Suprapubic skin (tissue), 4 donors: ENCODE data around the gene BCL7C. TPM values are rescaled to one million over a fixed set of nuclear protein-coding genes. Genes with fewer than 3 reads are reported as not detected.
A peak's percentile ranks its signal among the peaks of the same experiment; 100 is the strongest.

Source experiments
- DNase-seq, 2 donors: peaks; one replicate each; pipeline ENCODE4 v3.0.0-alpha.2; 2019; ENCODE audit warnings: low spot score in 2 of 2
- H3K27ac ChIP-seq: fragments of 200-600 bp; sonication (generic); one replicate; pipeline ENCODE4 v1.5.1; 2019
- H3K27me3 ChIP-seq: fragments of 200-600 bp; sonication (generic); one replicate; pipeline ENCODE4 v1.5.1; 2019
- H3K36me3 ChIP-seq: fragments of 200-600 bp; sonication (generic); one replicate; pipeline ENCODE4 v1.5.1; 2019
- H3K4me1 ChIP-seq: fragments of 200-600 bp; sonication (generic); one replicate; pipeline ENCODE4 v1.5.1; 2019
- H3K4me3 ChIP-seq: fragments of 200-600 bp; sonication (generic); one replicate; pipeline ENCODE4 v1.5.1; 2019; ENCODE audit warnings: mild to moderate bottlenecking
- H3K9me3 ChIP-seq: fragments of 200-600 bp; sonication (generic); one replicate; pipeline ENCODE4 v1.5.1; 2019
- CTCF ChIP-seq, 2 donors: fragments of 200-600 bp in 1 of 2; fragments of 450-650 bp in 1 of 2; sonication (generic) in 1 of 2; IDR thresholded peaks; one replicate each; pipeline ENCODE4 v1.5.1; 2016 to 2019; ENCODE audit warnings: antibody characterized with exemption in 2 of 2, mild to moderate bottlenecking in 1 of 2, moderate library complexity in 1 of 2
- EP300 ChIP-seq: sonication (generic); formaldehyde crosslinking; IDR thresholded peaks from one replicate; pipeline ENCODE4 v1.6.1; 2017; ENCODE audit warnings: antibody characterized with exemption
- POLR2A ChIP-seq, 2 donors: fragments of 450-650 bp; IDR thresholded peaks; one replicate each; pipeline ENCODE4 v1.6.1; 2017; ENCODE audit warnings: antibody characterized with exemption in 2 of 2, mild to moderate bottlenecking in 2 of 2, moderate library complexity in 2 of 2
- POLR2AphosphoS5 ChIP-seq, 3 donors: sonication (generic); formaldehyde crosslinking; IDR thresholded peaks; one replicate each; pipeline ENCODE4 v1.6.1; 2017; ENCODE audit warnings: antibody characterized with exemption in 3 of 3
- WGBS: methylation state at CpG from one replicate; pipeline ENCODE4 v1.1.5; 2018; 5-methylcytosine and 5-hydroxymethylcytosine counted together
- total RNA-seq, 4 donors: library from RNA; depleted of rRNA; stranded (reverse); fragments of >200 nt; gene quantifications; one replicate each; pipeline ENCODE4 v1.1.0, GENCODE V29; 2016

Gene BCL7C
- total RNA-seq, 4 donors from 2014 or later, result 32.3 to 47.2 (median 43.9) TPM

- Histone ChIP-seq H3K27ac (no peak overlapping the region), H3K4me1 (no peaks in the 10 kb centered on the region), H3K4me3 (no peak overlapping the region), H3K36me3 (peaks cover 56% of the 10 kb centered on the region), H3K9me3 (no peaks in the 10 kb centered on the region), H3K27me3 (no peaks in the 10 kb centered on the region)
- TF ChIP-seq POLR2AphosphoS5 (IDR thresholded peaks at IDR 0.05) (no peak), EP300 (no peak), CTCF (IDR thresholded peaks at IDR 0.05) (no peak), POLR2A (IDR thresholded peaks at IDR 0.05) (no peak)
- 89% methylated on average over 9 of the region's 9 CpGs for WGBS
- DNase-seq, result no peak
Measured at GRCh38 chr16:30885196-30885595, 8.7 kb downstream of the BCL7C start.

- 80% methylated on average over 3 of the region's 3 CpGs for WGBS
- H3K27me3 ChIP-seq, result no peaks in the 10 kb centered on the region
- H3K9me3 ChIP-seq, result no peaks in the 10 kb centered on the region
- no peak for DNase-seq
- no peak for TF ChIP-seq CTCF (IDR thresholded peaks at IDR 0.05)
- TF ChIP-seq POLR2A (IDR thresholded peaks at IDR 0.05), result no peak
- no peak for TF ChIP-seq POLR2AphosphoS5 (IDR thresholded peaks at IDR 0.05)
- TF ChIP-seq EP300, result no peak
- H3K4me3 ChIP-seq, result no peak overlapping the region
- H3K36me3 ChIP-seq, result peaks cover 56% of the 10 kb centered on the region
- H3K27ac ChIP-seq, result no peak overlapping the region
- H3K4me1 ChIP-seq, result no peaks in the 10 kb centered on the region
Measured at GRCh38 chr16:30884760-30885159, 9.1 kb downstream of the BCL7C start.

GRCh38 chr16:30882429-30883310 lies 11.2 kb downstream of the BCL7C start:
- H3K27ac ChIP-seq, result no peak overlapping the region
- H3K4me3 ChIP-seq, result no peak overlapping the region
- H3K9me3 ChIP-seq, result no peaks in the 10 kb centered on the region
- DNase-seq, result no peak
- H3K27me3 ChIP-seq, result no peaks in the 10 kb centered on the region
- WGBS, result 76% methylated on average over 4 of the region's 4 CpGs
- TF ChIP-seq POLR2AphosphoS5 (IDR thresholded peaks at IDR 0.05) (no peak), CTCF (IDR thresholded peaks at IDR 0.05) (no peak), EP300 (no peak), POLR2A (IDR thresholded peaks at IDR 0.05) (no peak)
- H3K36me3 ChIP-seq, result peaks cover 42% of the 10 kb centered on the region
- no peaks in the 10 kb centered on the region for H3K4me1 ChIP-seq

GRCh38 chr16:30876867-30877266 lies 17.0 kb downstream of the BCL7C start:
- WGBS, result 67% methylated on average over 5 of the region's 5 CpGs
- H3K4me1 ChIP-seq, result peaks cover 24% of the 10 kb centered on the region
- H3K36me3 ChIP-seq, result peaks cover 13% of the 10 kb centered on the region
- H3K27me3 ChIP-seq, result no peaks in the 10 kb centered on the region
- peak overlapping the region; percentile 92 for H3K27ac ChIP-seq
- TF ChIP-seq POLR2AphosphoS5 (IDR thresholded peaks at IDR 0.05) (no peak), CTCF (IDR thresholded peaks at IDR 0.05) (no peak)
- no peak for DNase-seq
- H3K9me3 ChIP-seq, result no peaks in the 10 kb centered on the region
- peak overlapping the region; percentile 70 for H3K4me3 ChIP-seq

- Histone ChIP-seq H3K36me3 (peaks cover 10% of the 10 kb centered on the region), H3K9me3 (no peaks in the 10 kb centered on the region), H3K4me3 (peak overlapping the region; percentile 70), H3K4me1 (peaks cover 24% of the 10 kb centered on the region), H3K27ac (peak overlapping the region; percentile 92), H3K27me3 (no peaks in the 10 kb centered on the region)
- WGBS, result 10% methylated on average over 12 of the region's 12 CpGs
- TF ChIP-seq POLR2AphosphoS5 (IDR thresholded peaks at IDR 0.05) (no peak), POLR2A (IDR thresholded peaks at IDR 0.05) (no peak), EP300 (no peak), CTCF (IDR thresholded peaks at IDR 0.05) (no peak)
- DNase-seq, result no peak
Measured at GRCh38 chr16:30875871-30876801, 17.7 kb downstream of the BCL7C start.
